Measurements from ENCODE around the gene CCL26.
"Not testable (repeated sequence)": the region's sequence is repeated elsewhere in the genome, so short reads cannot be mapped to it uniquely, and the experiment has no call there.

DNA sequence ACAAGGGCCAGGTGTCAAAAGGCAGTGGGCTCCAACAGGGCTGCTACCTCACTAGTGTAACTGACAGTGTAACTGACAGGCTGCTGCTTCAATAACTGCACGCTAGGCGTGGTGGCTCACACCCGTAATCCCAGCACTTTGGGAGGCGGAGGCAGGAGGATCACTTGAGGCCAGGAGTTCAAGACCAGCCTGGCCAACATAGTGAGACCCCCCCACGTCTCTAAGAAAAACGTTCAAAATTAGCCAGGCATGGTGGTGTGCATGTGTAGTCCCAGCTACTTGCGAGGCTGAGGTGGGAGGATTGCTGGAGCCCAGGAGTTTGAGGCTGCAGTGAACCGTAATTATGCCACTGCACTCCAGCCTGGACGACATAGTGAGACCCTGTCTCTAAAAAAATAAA is 50.1 kb downstream of the CCL26 start:
- not testable (repeated sequence) for TF ChIP-seq TCF3, TGIF2 (CRISPR knock-in tag; IDR thresholded peaks at IDR 0.05)
